ENCODE results near the gene DCAF11. TPM values are rescaled to one million over a fixed set of nuclear protein-coding genes. Genes with fewer than 3 reads are reported as not detected.
A peak's percentile ranks its signal among the peaks of the same experiment; 100 is the strongest.

Gene DCAF11
- total and polyA plus RNA-seq, 2 of the 13 experiments (the other 11 are each of a cell fraction or from before 2014, with no cell fraction given): 150 to 257 TPM

- TF ChIP-seq NONO (IDR thresholded peaks at IDR 0.05): no peak; the same call in 1 of the 2 replicates
- TF ChIP-seq NONO (CRISPR knock-in tag; conservative IDR thresholded peaks at IDR 0.05): no peak
- 0 out of 2 replicates have a peak, but pooled peaks have one; percentile 1 for TF ChIP-seq SIX1 (CRISPR knock-in tag; IDR thresholded peaks at IDR 0.05; ENCODE audit: borderline replicate concordance)
- TF ChIP-seq STAG1 (CRISPR knock-in tag; IDR thresholded peaks at IDR 0.05): no peak
- no peak for TF ChIP-seq NCOR1 (IDR thresholded peaks at IDR 0.05; ENCODE audit: borderline replicate concordance, low read length)
- no peak for TF ChIP-seq GTF2F1 (IDR thresholded peaks at IDR 0.05; ENCODE audit: low read length)
- no peak for TF ChIP-seq LCORL (IDR thresholded peaks at IDR 0.05)
- TF ChIP-seq LCORL (CRISPR knock-in tag; IDR thresholded peaks at IDR 0.05): no peak
- TF ChIP-seq ELF4 (CRISPR knock-in tag; IDR thresholded peaks at IDR 0.05; ENCODE audit: borderline replicate concordance): no peak
- TF ChIP-seq ZFYVE20 (CRISPR knock-in tag; IDR thresholded peaks at IDR 0.05; ENCODE audit: borderline replicate concordance, low read depth): no peak
- TF ChIP-seq THYN1 (CRISPR knock-in tag; IDR thresholded peaks at IDR 0.05; ENCODE audit: borderline replicate concordance, low read depth): no peak
- TF ChIP-seq ZNF501 (CRISPR knock-in tag; IDR thresholded peaks at IDR 0.05): no peak
- TF ChIP-seq MBD4 (IDR thresholded peaks at IDR 0.05; ENCODE audit: borderline replicate concordance, low read length): no peak
- TF ChIP-seq ZMYM4 (CRISPR knock-in tag; IDR thresholded peaks at IDR 0.05): no peak
- TF ChIP-seq SCMH1 (CRISPR knock-in tag; IDR thresholded peaks at IDR 0.05; ENCODE audit: borderline replicate concordance): no peak
- no peak for TF ChIP-seq TBL1XR1 (IDR thresholded peaks at IDR 0.05; ENCODE audit: borderline replicate concordance, low read length, partially characterized antibody)
- TF ChIP-seq GABPA (IDR thresholded peaks at IDR 0.05; ENCODE audit: low read depth, low read length): no peak
- no peak for TF ChIP-seq GABPA (CRISPR knock-in tag; IDR thresholded peaks at IDR 0.05; ENCODE audit: low read depth)
- no peak for TF ChIP-seq YEATS4 (CRISPR knock-in tag; IDR thresholded peaks at IDR 0.05; ENCODE audit: borderline replicate concordance)
- no peak for TF ChIP-seq ATF6 (CRISPR knock-in tag; conservative IDR thresholded peaks at IDR 0.05)
- TF ChIP-seq ZBTB14 (CRISPR knock-in tag; IDR thresholded peaks at IDR 0.05): no peak
- no peak for TF ChIP-seq ZNF496 (CRISPR knock-in tag; IDR thresholded peaks at IDR 0.05; ENCODE audit: insufficient replicate concordance)
- no peak for TF ChIP-seq SP1 (IDR thresholded peaks at IDR 0.05)
- no peak for TF ChIP-seq SP1 (CRISPR knock-in tag; IDR thresholded peaks at IDR 0.05)
- no peak for TF ChIP-seq REST (IDR thresholded peaks at IDR 0.05; ENCODE audit: borderline replicate concordance in 1 of 2, low read depth in 1 of 2, low read length in 2 of 2)
- 0 out of 2 replicates have a peak, but pooled peaks have one; percentile 13 for TF ChIP-seq ZNF720 (CRISPR knock-in tag; IDR thresholded peaks at IDR 0.05)
- no peak for TF ChIP-seq PRMT3 (CRISPR knock-in tag; IDR thresholded peaks at IDR 0.05; ENCODE audit: borderline replicate concordance, low read depth)
- TF ChIP-seq MED8 (CRISPR knock-in tag; IDR thresholded peaks at IDR 0.05; ENCODE audit: insufficient replicate concordance): no peak
Observed at GRCh38 chr14:24135584-24135833, 20.9 kb downstream of the DCAF11 start (continued).
